HUES64 (cell line): Measurements from ENCODE around the gene MRFAP1.

Experiments used
- H3K27ac ChIP-seq: 2 replicates; pipeline ENCODE4 v1.7.0; 2013; ENCODE audit warnings: low read depth, low read length, inconsistent platforms
- H3K27me3 ChIP-seq: 2 replicates; pipeline ENCODE4 v1.6.1; 2013; ENCODE audit warnings: mild to moderate bottlenecking, low read length; ENCODE audit not compliant: insufficient read depth
- H3K36me3 ChIP-seq: 2 replicates; pipeline ENCODE4 v1.6.1; 2013; ENCODE audit warnings: mild to moderate bottlenecking, low read length; ENCODE audit not compliant: insufficient read depth
- H3K4me1 ChIP-seq: 2 replicates; pipeline ENCODE4 v1.6.1; 2013; ENCODE audit warnings: mild to moderate bottlenecking, low read length, moderate library complexity; ENCODE audit not compliant: insufficient read depth
- H3K4me3 ChIP-seq: 2 replicates; pipeline ENCODE4 v1.5.1; 2013; ENCODE audit warnings: mild to moderate bottlenecking, low read length, moderate library complexity
- H3K9ac ChIP-seq: 2 replicates; pipeline ENCODE4 v1.6.1; 2013; ENCODE audit warnings: mild to moderate bottlenecking, low read depth, low read length
- H3K9me3 ChIP-seq: 2 replicates; pipeline ENCODE4 v1.6.1; 2013; ENCODE audit warnings: low read depth, low read length; ENCODE audit not compliant: insufficient read depth
- WGBS: fragments of 150-250, 120-280 bp; methylation state at CpG from one replicate; pipeline ENCODE4 v1.1.7; 2013; ENCODE audit warnings: missing lambda C conversion rate; 5-methylcytosine and 5-hydroxymethylcytosine counted together

MRFAP1 gene

GRCh38 chr4:6686104-6686787 is 45.8 kb downstream of the MRFAP1 start:
- H3K36me3 ChIP-seq: no peaks in the 10 kb centered on the region
- peaks cover 14% of the 10 kb centered on the region for H3K4me1 ChIP-seq
- H3K9me3 ChIP-seq: peaks cover 2% of the 10 kb centered on the region; the same call in 1 of the 2 replicates
- no peak overlapping the region for H3K27ac ChIP-seq
- H3K4me3 ChIP-seq: no peak overlapping the region
- H3K9ac ChIP-seq: no peak overlapping the region
- WGBS: 91% methylated on average over 4 of the region's 4 CpGs
- H3K27me3 ChIP-seq: no peaks in the 10 kb centered on the region

- 80% methylated on average over 24 of the region's 24 CpGs for WGBS
- Histone ChIP-seq H3K9me3 (peaks cover 2% of the 10 kb centered on the region; the same call in 1 of the 2 replicates), H3K4me3 (no peak overlapping the region), H3K27ac (peak overlapping the region; percentile 59), H3K36me3 (no peaks in the 10 kb centered on the region), H3K4me1 (peaks cover 14% of the 10 kb centered on the region), H3K9ac (no peak overlapping the region; the same call in 1 of the 2 replicates), H3K27me3 (no peaks in the 10 kb centered on the region)
Observed at GRCh38 chr4:6687947-6688878, 47.7 kb downstream of the MRFAP1 start.

GRCh38 chr4:6688879-6689505 is 48.5 kb downstream of the MRFAP1 start:
- no peaks in the 10 kb centered on the region for H3K27me3 ChIP-seq
- H3K4me3 ChIP-seq: no peak overlapping the region
- H3K27ac ChIP-seq: peak overlapping the region; percentile 59
- no peaks in the 10 kb centered on the region for H3K36me3 ChIP-seq
- WGBS: 34% methylated on average over 23 of the region's 23 CpGs
- no peak overlapping the region; the same call in 1 of the 2 replicates for H3K9ac ChIP-seq
- peaks cover 2% of the 10 kb centered on the region; the same call in 1 of the 2 replicates for H3K9me3 ChIP-seq
- peaks cover 14% of the 10 kb centered on the region for H3K4me1 ChIP-seq

GRCh38 chr4:6689506-6689960 is 49.0 kb downstream of the MRFAP1 start:
- Histone ChIP-seq H3K27me3 (no peaks in the 10 kb centered on the region), H3K27ac (peak overlapping the region; percentile 59), H3K9ac (no peak overlapping the region), H3K4me3 (no peak overlapping the region), H3K9me3 (peaks cover 2% of the 10 kb centered on the region; the same call in 1 of the 2 replicates), H3K36me3 (no peaks in the 10 kb centered on the region), H3K4me1 (peaks cover 14% of the 10 kb centered on the region)
- 77% methylated on average over 15 of the region's 15 CpGs for WGBS
